Muscle layer of colon (tissue), 2 donors: ENCODE data around the gene PGLYRP3.

Experiments used
- H3K27ac ChIP-seq: one replicate; pipeline ENCODE4 v1.7.0; 2013; ENCODE audit warnings: low read depth, mild to moderate bottlenecking, low read length, moderate library complexity
- H3K27me3 ChIP-seq, 2 donors: one replicate each; pipeline ENCODE4 v1.7.0; 2013; ENCODE audit warnings: low read length in 2 of 2, mild to moderate bottlenecking in 2 of 2; ENCODE audit not compliant: insufficient read depth in 2 of 2, control insufficient read depth in 1 of 2
- H3K36me3 ChIP-seq: one replicate; pipeline ENCODE4 v1.7.0; 2013; ENCODE audit warnings: mild to moderate bottlenecking, low read length; ENCODE audit not compliant: insufficient read depth
- H3K4me1 ChIP-seq: one replicate; pipeline ENCODE4 v1.7.0; 2013; ENCODE audit warnings: mild to moderate bottlenecking, low read length; ENCODE audit not compliant: insufficient read depth
- H3K4me3 ChIP-seq, 2 donors: one replicate each; pipeline ENCODE4 v1.7.0; 2013; ENCODE audit warnings: low read length in 2 of 2, low read depth in 1 of 2, mild to moderate bottlenecking in 1 of 2, moderate library complexity in 1 of 2
- H3K9ac ChIP-seq: one replicate; pipeline ENCODE4 v1.7.0; 2013; ENCODE audit warnings: low read length
- H3K9me3 ChIP-seq: one replicate; pipeline ENCODE4 v1.7.0; 2013; ENCODE audit warnings: mild to moderate bottlenecking, low read length
- donor health status: abdominal sarcoma.
- donor health status: Adenocarcinoma of cecum.

Gene PGLYRP3

DNA sequence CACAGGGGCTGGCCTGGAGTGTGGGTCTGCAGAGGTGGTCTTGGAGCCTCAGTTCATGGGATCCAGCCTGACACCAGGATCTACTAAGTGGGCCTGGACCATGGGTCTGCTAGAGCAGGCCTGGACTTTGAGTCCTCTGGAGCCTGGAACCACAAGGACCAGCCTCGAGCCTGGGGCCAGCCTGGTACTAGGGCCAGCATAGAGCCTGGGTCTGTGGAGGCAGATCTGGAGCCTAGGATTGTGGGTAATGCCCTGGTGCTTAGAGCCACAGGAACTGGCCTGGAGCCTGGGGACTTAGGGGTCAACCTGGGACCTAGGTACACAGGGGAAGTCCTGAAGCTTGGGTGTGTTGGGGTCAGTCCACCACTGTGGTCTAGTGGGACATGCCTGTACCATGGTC is 40.6 kb downstream of the PGLYRP3 start:
- no peaks in the 10 kb centered on the region for H3K4me1 ChIP-seq
- no peak overlapping the region for H3K9ac ChIP-seq
- H3K9me3 ChIP-seq: no peaks in the 10 kb centered on the region
- H3K4me3 ChIP-seq: no peak overlapping the region
- no peaks in the 10 kb centered on the region for H3K36me3 ChIP-seq
- no peaks in the 10 kb centered on the region for H3K27me3 ChIP-seq
- no peak overlapping the region for H3K27ac ChIP-seq

- Histone ChIP-seq H3K36me3 (no peaks in the 10 kb centered on the region), H3K9ac (no peak overlapping the region), H3K4me1 (no peaks in the 10 kb centered on the region), H3K4me3 (no peak overlapping the region), H3K9me3 (no peaks in the 10 kb centered on the region), H3K27ac (no peak overlapping the region), H3K27me3 (no peaks in the 10 kb centered on the region)
Measured at GRCh38 chr1:153271711-153272110, 41.0 kb downstream of the PGLYRP3 start.

DNA sequence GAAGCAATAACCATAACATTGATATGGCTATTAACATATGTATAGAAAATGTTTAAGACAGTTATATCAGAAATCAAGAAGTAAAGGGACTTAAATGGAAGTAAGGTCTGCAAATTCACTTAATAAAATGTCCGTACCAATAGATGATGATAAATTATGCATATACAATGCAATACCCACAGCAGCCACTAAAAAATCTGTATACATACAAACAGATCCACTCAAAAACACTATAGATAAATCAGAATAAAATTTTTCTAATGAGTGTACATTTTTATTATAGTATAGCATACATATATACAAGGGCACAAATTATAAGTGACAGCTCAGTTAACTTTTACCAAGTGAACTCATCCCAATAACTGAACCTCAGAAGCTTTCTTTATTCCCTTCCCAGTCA is 47.3 kb downstream of the PGLYRP3 start:
- Histone ChIP-seq H3K9me3 (no peaks in the 10 kb centered on the region), H3K4me3 (no peak overlapping the region), H3K27me3 (peaks cover 22 to 42% of the 10 kb centered on the region in 2 donors), H3K4me1 (peaks cover 9% of the 10 kb centered on the region), H3K36me3 (no peaks in the 10 kb centered on the region), H3K9ac (no peak overlapping the region), H3K27ac (no peak overlapping the region)

GRCh38 chr1:153262462-153263157 is 50.1 kb downstream of the PGLYRP3 start:
- H3K27me3 ChIP-seq: peaks cover 22 to 45% of the 10 kb centered on the region in 2 donors
- no peak overlapping the region for H3K9ac ChIP-seq
- peaks cover 9% of the 10 kb centered on the region for H3K4me1 ChIP-seq
- no peaks in the 10 kb centered on the region for H3K36me3 ChIP-seq
- no peak overlapping the region for H3K27ac ChIP-seq
- H3K9me3 ChIP-seq: no peaks in the 10 kb centered on the region
- H3K4me3 ChIP-seq: no peak overlapping the region

- Histone ChIP-seq H3K4me1 (peaks cover 9% of the 10 kb centered on the region), H3K9ac (no peak overlapping the region), H3K27ac (no peak overlapping the region), H3K4me3 (peak overlapping the region in 1 of 2 donors; percentile 21), H3K9me3 (no peaks in the 10 kb centered on the region), H3K36me3 (no peaks in the 10 kb centered on the region), H3K27me3 (peaks cover 22 to 45% of the 10 kb centered on the region in 2 donors)
Measured at GRCh38 chr1:153262070-153262366, 50.7 kb downstream of the PGLYRP3 start.

GRCh38 chr1:153261281-153262069 is 51.3 kb downstream of the PGLYRP3 start:
- Histone ChIP-seq H3K36me3 (no peaks in the 10 kb centered on the region), H3K27me3 (peaks cover 22 to 45% of the 10 kb centered on the region in 2 donors), H3K4me3 (peak overlapping the region; percentile 21 to 49), H3K4me1 (peaks cover 9% of the 10 kb centered on the region), H3K27ac (no peak overlapping the region), H3K9me3 (no peaks in the 10 kb centered on the region), H3K9ac (no peak overlapping the region)

GRCh38 chr1:153260585-153261280 is 52.0 kb downstream of the PGLYRP3 start:
- H3K4me3 ChIP-seq: peak overlapping the region in 1 of 2 donors; percentile 49
- no peak overlapping the region for H3K27ac ChIP-seq
- peaks cover 22 to 45% of the 10 kb centered on the region in 2 donors for H3K27me3 ChIP-seq
- no peak overlapping the region for H3K9ac ChIP-seq
- no peaks in the 10 kb centered on the region for H3K9me3 ChIP-seq
- H3K36me3 ChIP-seq: no peaks in the 10 kb centered on the region
- H3K4me1 ChIP-seq: peaks cover 9% of the 10 kb centered on the region

DNA sequence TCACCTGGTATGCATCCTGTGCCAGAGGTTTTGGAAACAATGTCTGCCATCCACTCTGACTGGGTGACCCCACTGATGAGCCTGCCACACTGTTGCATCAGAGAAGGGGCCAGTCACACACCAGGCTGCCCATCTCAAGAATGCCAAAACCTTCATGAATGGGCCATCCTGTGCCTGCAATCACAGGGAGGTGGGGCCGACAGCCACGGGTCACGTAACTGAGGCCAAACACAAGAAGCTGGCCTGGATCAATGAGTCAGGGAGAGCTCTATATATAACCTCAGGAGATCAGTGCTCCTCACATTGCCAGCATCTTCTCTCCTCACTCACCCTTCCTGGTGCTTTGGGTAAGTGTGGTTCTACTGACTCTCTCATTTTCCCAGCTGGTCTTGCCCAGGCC is 53.4 kb downstream of the PGLYRP3 start, which contains the start of gene LORICRIN:
Gene LORICRIN, plus strand, starts transcription at position 301 of the 400 bp plus-strand sequence. CDS start 1,263 bp downstream, outside the sequence.
- Histone ChIP-seq H3K4me1 (peaks cover 9% of the 10 kb centered on the region), H3K36me3 (no peaks in the 10 kb centered on the region), H3K27ac (no peak within 1 kb of the TSS)

DNA sequence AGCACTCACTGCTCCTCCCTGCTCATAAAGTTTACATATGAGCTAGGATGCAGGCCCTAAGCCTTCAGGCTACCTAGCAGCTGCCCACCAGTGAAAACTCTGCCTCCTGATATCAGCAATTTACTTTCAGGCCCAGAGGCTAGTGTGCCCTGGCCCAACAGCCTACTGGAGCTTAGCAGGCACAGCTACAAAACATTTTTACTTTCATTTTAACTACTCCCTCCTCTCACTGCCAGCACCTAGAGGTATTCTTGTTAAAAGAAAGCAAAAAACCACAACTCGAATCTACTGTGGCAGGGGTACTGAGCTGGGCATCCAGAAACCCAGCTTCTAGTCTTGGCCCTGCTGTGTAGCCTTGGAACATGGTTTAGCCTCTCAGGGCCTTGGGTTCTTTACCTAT is 59.1 kb downstream of the PGLYRP3 start:
- Histone ChIP-seq H3K36me3 (no peaks in the 10 kb centered on the region), H3K27me3 (no peaks in the 10 kb centered on the region), H3K27ac (no peak overlapping the region), H3K4me3 (no peak overlapping the region), H3K9me3 (no peaks in the 10 kb centered on the region), H3K4me1 (no peaks in the 10 kb centered on the region), H3K9ac (no peak overlapping the region)

More for the DNA sequence above, 53.4 kb downstream of the PGLYRP3 start, which contains the start of gene LORICRIN:
- H3K9me3 ChIP-seq: no peaks in the 10 kb centered on the region
- peaks cover 22 to 41% of the 10 kb centered on the region in 2 donors for H3K27me3 ChIP-seq
- no peak within 1 kb of the TSS for H3K9ac ChIP-seq
- no peak within 1 kb of the TSS for H3K4me3 ChIP-seq

DNA sequence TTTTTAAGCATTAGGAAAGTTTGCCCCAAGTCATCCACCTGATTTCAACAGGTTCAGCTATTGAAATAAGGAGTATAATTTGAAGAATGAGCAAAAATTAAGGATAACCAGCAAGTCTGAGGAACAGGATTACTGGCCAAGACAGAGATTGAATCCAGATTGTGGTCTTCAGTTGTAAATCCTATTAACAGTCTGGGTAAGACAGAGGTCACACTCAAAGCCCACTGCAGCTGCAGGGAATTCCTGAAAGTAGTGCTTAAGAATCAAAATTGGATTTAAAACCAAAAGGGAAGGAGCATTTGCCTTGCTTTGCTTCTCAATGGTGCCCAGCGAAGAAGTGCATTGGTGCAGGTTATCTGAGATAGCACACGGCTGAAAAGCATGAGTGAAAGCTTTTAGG is 59.7 kb downstream of the PGLYRP3 start:
- H3K36me3 ChIP-seq: no peaks in the 10 kb centered on the region
- H3K4me3 ChIP-seq: no peak overlapping the region
- H3K9ac ChIP-seq: no peak overlapping the region
- H3K9me3 ChIP-seq: no peaks in the 10 kb centered on the region
- no peak overlapping the region for H3K27ac ChIP-seq
- H3K4me1 ChIP-seq: no peaks in the 10 kb centered on the region
- no peaks in the 10 kb centered on the region for H3K27me3 ChIP-seq

DNA sequence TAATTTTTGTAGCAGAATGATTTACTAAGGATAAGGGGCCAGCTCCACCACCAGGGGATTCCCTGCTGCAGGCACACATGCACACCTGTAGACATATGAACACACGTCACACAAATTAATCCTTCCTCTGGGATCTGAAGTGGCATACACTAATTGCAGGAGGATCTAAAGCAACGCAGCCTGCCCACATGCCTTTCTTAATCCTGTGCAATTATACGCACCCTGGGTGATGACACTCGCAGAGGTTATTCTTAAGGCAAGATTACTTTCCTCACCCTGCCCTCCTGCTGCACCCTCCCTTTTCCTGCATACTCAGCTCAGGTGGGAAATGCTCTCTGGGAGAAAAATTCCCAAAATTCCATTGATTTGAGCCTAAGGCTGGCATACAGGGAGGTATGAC is 60.8 kb downstream of the PGLYRP3 start:
- H3K27me3 ChIP-seq: no peaks in the 10 kb centered on the region
- H3K9ac ChIP-seq: no peak overlapping the region
- H3K9me3 ChIP-seq: no peaks in the 10 kb centered on the region
- H3K4me1 ChIP-seq: no peaks in the 10 kb centered on the region
- H3K27ac ChIP-seq: no peak overlapping the region
- H3K4me3 ChIP-seq: no peak overlapping the region
- H3K36me3 ChIP-seq: no peaks in the 10 kb centered on the region
